ENCODE measurements around the gene GKN2. TPM values are rescaled to one million over a fixed set of nuclear protein-coding genes. Genes with fewer than 3 reads are reported as not detected.

The GKN2 gene
- polyA plus RNA-seq, 3 donors = not detected

Other genes with a start within 250 kb of the GKN2 start
- 10 to 100 TPM; 20.8 to 56.8 (median 36.3) TPM for gene ARHGAP25, start 218.1 kb downstream of the GKN2 start, polyA plus RNA-seq
- not detected for gene BMP10, start 81.5 kb downstream of the GKN2 start, polyA plus RNA-seq
- not detected for gene GKN1, start 21.7 kb upstream of the GKN2 start, polyA plus RNA-seq
- not detected for gene ANTXR1, start 60.3 kb upstream of the GKN2 start, polyA plus RNA-seq